GM19455 (cell line): ENCODE results near the gene PLET1.
A peak's percentile ranks its signal among the peaks of the same experiment; 100 is the strongest.

Source experiments
- ATAC-seq: cut with Tn5 transposase; IDR thresholded peaks from one replicate; pipeline ENCODE4 v1.9.1; 2021; ENCODE audit not compliant: unreplicated experiment

The PLET1 gene

GRCh38 chr11:112285841-112286311 is 25.2 kb upstream of the PLET1 start:
- no peak for ATAC-seq

- ATAC-seq: no peak
Measured at GRCh38 chr11:112281726-112282125, 21.1 kb upstream of the PLET1 start.

GRCh38 chr11:112280268-112281126 is 19.8 kb upstream of the PLET1 start:
- ATAC-seq: peak; percentile 83

GRCh38 chr11:112279901-112280267 is 19.2 kb upstream of the PLET1 start:
- peak; percentile 56 for ATAC-seq

GRCh38 chr11:112278803-112279202 is 18.1 kb upstream of the PLET1 start:
- ATAC-seq: no peak

- ATAC-seq: no peak
Measured at GRCh38 chr11:112277941-112278340, 17.3 kb upstream of the PLET1 start.

GRCh38 chr11:112277029-112277428 is 16.4 kb upstream of the PLET1 start:
- no peak for ATAC-seq

- ATAC-seq: no peak
Measured at GRCh38 chr11:112274007-112274783, 13.5 kb upstream of the PLET1 start.

- ATAC-seq: no peak
Measured at GRCh38 chr11:112273066-112273465, 12.4 kb upstream of the PLET1 start.

GRCh38 chr11:112271242-112271641 is 10.6 kb upstream of the PLET1 start:
- no peak for ATAC-seq

GRCh38 chr11:112270551-112271180 is 10.0 kb upstream of the PLET1 start:
- ATAC-seq: no peak

- ATAC-seq: no peak
Measured at GRCh38 chr11:112269139-112269538, 8.5 kb upstream of the PLET1 start.

GRCh38 chr11:112268406-112268805 is 7.7 kb upstream of the PLET1 start:
- ATAC-seq: no peak

- no peak for ATAC-seq
Measured at GRCh38 chr11:112267188-112267591, 6.5 kb upstream of the PLET1 start.

GRCh38 chr11:112266410-112266778 is 5.7 kb upstream of the PLET1 start:
- ATAC-seq: no peak

- no peak for ATAC-seq
Measured at GRCh38 chr11:112265659-112266409, 5.2 kb upstream of the PLET1 start.

- no peak for ATAC-seq
Measured at GRCh38 chr11:112255067-112255720, 5.5 kb downstream of the PLET1 start.

- ATAC-seq: no peak
Measured at GRCh38 chr11:112253605-112254242, 6.9 kb downstream of the PLET1 start.

GRCh38 chr11:112249871-112250610 is 10.6 kb downstream of the PLET1 start:
- no peak for ATAC-seq
